CD4-positive, alpha-beta T cell treated with Interleukin-15 for 4 hours (primary cell): ENCODE data around the gene SNAP25.

Source experiments
- DNase-seq: peaks from one replicate; pipeline ENCODE4 v3.0.0-alpha.2; 2020; ENCODE audit warnings: low spot score

Gene SNAP25

GRCh38 chr20:10216146-10216791 is 2.4 kb upstream of the SNAP25 start:
- DNase-seq = no peak

- DNase-seq = no peak
These were observed 764 bp upstream of the SNAP25 start for GRCh38 chr20:10217721-10218410.

DNA sequence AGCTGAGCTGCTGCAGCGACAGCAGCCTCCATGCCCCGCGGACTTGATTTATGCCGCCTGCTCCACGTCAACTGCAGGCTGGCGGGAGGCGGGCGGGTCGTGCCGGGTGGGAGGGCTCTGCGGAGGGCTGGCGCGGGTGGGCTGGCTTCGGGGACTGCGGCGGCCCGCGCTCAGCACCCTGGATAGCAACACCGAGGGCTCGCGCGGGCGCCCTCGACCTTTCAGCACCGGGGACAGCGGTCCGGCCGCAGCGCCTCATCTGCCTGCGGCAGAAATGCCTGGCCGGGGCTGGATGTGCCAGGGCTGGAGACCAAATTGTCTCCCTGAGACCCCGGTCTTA is 792 bp downstream of the SNAP25 start:
- peak; percentile 45 for DNase-seq

DNA sequence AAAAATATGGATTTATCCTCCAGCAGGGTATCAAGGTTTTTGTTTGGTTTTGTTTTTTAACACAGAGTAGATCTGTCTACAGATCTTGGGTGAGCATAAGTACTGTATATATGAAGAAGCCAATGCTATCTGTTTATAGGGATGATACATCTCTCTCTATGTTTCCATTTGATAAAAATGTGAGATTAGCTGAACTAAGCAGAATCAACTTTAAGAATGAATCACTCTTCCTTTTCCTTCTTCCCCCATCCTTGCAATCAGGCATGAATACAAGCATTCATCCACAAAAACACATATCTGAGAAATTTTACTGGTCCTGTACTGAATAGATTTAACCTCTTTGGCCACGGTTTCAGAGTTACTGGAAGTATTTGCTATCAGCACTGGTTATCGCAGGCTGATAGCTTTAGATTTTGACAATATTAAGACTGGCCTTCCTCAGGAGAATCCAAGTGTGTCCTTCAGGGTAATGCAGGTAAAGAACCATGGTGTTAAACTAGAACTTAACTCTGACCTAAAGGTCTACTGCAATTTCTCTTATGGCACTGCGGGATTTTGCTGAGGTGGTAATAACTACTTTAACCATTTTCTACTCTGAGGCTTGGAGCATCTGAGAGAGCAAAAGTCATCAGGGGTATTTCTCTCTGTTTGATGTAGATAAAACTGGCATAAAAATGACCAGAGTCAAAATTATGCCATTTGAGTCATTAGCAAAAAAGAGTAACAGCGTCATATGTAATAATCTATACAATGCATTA is 1.5 kb downstream of the SNAP25 start:
- no peak for DNase-seq

DNA sequence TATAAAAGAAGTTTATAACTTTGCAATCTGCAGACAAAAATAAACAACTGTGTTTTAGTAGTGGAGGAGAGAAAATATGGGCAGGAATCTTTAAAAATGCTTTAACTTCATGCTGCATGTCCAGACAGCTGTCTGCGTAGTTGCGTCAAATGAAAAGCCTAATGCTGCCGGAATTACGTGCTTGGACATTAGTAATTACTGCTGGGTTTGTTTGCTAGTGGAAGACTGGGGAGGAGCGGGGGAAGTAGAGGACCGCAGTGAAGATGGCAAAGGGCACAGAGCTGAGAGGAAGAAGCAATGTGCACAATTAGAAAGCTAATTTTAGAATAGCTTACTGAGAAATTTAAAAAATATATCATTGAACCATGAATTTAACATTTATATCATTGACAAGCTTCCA is 2.4 kb downstream of the SNAP25 start:
- no peak for DNase-seq

DNA sequence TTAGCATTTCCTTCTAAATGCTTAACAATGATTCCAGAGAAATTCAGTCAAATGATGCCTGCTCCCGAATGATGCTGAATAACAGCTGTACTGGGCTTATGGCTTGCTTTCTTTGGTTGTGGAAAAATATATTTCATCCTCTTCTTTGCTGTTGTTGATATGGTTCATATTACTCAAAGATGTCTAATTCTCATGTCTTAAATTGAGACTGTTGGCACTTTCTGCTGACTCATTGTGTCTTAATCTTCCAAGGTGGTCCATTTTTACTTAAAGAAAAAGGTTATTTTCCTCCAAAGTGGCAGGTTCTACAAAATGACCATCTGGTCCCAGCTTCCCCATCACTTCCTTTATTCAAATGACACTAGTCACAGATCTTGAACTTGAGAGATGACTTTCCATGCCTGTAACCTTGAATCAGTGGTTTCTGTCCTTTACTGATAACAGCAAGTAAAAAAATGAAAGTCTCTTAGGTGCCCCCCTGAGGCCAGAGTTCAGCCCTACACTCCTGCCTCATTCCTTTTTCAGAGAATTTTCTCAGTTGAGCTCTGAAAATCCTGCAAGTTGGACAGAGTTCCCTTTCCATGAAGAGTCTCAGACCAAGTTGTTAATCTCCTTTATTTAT is 6.9 kb downstream of the SNAP25 start:
- DNase-seq = no peak

- no peak for DNase-seq
These were observed 9.7 kb downstream of the SNAP25 start for GRCh38 chr20:10228330-10228729.

GRCh38 chr20:10231290-10231689 is 12.7 kb downstream of the SNAP25 start:
- no peak for DNase-seq

DNA sequence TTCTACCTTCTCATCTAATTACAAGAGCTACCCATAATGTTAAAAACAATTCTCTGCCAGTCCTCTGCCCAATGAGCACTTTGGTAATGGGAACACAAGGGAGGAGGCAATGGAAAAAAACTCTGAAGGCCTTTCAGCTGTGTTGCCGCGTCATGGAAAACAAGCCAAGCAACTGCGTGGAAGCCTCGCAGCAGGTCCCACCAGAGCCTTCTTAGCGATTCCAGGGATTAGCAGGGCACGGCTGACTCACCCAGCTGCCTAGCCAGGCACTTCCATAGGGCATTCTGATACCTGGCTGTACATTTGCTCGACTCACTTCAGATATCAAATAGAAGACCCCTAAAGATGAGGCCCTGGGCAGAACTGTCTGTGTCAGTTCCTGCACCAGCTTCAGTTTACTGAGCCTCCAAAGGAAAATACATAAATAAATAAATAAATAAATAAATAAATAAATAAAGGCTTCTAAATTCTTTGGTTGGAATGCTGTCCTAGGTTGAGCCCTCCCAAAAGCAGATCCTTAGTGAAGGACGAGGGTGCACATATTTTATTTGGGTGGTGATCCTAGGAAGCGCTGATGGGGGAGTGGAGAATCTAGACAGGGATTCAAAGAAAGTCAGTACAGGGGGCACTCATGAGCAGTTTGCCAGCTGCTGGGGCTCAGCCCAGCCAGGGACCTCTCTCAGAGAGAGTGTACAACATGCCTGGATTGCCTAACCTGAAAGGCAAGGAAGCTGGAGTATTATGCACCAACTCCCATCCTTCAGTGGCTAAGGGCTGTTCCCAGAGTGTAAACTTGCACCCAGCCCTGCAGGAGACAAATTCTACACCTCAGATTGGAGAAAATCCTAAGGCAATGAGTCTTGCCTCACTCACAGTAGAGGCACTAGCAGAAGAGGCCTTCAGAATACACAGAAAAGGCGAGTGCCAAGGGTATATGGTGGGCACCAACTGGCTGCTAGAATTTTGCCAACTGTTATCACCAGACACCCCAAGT is 18.2 kb downstream of the SNAP25 start:
- no peak for DNase-seq

- DNase-seq = no peak
These were observed 21.3 kb downstream of the SNAP25 start for GRCh38 chr20:10239954-10240353.

DNA sequence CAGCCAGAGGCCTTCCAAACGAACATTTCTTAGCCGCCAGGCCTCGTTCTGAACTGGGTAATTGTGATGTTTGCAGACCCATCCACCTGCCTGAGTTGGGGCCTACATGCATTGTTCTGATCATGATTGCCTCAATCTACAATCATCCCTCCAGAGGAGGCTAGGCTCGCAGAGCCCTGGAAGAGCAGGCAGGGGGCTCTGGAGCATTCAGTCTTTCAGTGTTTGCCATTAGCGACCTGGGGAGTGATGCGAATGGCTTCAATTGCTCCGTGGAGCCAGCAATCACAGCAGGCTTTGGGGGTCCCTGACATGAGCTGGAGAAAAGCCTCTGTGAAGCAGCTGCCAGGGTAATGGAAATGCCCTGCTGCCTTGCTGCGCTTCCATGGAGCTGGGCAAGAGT is 22.0 kb downstream of the SNAP25 start:
- DNase-seq = no peak

DNA sequence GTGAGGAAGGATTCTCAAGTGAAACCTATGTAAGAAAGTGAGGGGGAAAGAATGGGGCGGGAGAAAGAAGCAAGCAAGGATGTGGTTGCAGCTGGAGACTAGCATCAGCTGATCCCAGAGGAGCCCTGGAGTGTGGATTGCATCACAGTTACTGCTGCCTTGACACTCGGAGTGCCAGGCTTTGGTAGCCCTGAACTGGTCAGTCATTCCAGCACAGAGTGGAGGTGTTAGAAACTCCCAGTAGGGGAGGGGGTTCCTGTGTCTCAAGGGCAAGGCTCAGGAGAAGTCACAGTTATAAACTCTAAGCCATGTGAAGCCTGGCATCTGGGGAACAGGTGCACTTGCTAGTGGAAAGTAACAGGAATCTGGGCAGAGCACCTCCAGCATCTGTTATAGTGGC is 23.5 kb downstream of the SNAP25 start:
- DNase-seq = no peak

- no peak for DNase-seq
These were observed 28.8 kb downstream of the SNAP25 start for GRCh38 chr20:10247440-10247839.

DNA sequence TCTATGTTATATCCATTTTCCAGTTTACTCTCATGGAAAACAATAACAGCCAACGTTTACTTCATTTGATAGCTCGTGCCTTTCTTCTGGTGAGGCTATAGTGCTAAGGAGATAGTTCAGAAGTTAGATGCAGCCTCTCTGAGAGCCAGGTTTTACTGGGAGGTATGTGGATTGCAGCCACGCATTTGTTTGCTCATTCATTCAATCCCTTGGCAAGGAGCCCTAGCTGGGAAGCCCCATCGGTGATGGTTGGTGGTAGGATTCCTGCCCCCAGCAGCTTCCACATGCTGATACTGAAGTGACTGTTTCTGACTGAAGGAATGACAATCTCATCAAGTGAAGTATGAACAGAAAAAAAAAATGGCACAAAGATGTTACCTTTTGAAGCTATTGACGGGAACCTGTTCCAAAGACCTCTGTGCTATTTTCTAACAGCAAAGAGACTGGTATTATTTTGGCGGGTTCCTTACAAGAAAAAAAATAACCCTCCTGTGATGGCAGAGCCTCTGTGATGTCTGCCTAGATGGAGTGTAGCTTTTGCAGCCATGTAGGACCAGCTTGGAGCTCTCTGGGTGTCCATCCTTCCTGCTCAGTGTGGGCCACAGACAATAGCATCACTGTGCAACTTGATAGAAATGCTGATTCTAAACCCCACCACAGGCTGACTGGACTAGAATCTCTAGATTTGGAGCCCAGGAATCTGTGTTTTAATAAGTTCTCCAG is 30.6 kb downstream of the SNAP25 start:
- DNase-seq = no peak

DNA sequence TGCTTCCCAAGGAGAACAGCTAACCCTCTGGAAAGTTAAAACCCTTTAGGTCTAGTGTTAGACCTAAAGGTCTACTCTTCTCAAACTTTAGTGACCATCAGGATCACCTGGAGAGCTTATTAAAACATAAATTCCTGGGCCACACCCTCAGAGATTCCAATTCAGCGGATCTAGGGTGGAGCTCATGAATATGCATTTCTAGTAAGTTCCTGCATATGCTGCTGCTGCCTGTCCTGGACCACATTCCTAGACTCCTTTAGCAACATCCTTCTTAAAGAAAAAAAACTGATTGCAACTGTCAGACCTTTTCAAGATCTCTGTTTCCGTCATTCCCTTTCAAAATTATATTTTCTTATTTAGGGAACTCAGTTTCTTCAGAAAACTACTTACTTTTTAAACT is 31.2 kb downstream of the SNAP25 start:
- DNase-seq = no peak

GRCh38 chr20:10250902-10251301 is 32.3 kb downstream of the SNAP25 start:
- DNase-seq = no peak

DNA sequence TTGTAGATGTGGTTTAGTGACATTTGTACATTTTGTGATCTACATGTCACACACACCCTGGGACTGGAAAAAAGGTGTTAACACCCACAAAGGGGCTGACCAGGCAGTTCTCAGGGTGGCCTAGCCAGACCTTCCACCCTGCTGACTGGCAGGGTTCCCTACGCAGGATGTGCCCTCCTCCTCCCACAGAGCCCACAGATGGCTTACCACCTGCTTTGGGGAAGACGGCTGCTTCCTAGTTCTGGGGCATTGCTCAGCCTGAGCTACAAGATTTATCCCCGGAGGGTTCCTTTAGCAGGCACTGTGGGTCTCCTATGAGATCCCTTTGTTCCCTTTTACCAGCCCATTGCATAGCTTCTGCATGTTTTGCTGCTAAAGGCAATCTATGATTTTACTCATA is 35.1 kb downstream of the SNAP25 start:
- no peak for DNase-seq

- no peak for DNase-seq
These were observed 37.2 kb downstream of the SNAP25 start for GRCh38 chr20:10255846-10256245.

- no peak for DNase-seq
These were observed 40.5 kb downstream of the SNAP25 start for GRCh38 chr20:10259166-10259565.

DNA sequence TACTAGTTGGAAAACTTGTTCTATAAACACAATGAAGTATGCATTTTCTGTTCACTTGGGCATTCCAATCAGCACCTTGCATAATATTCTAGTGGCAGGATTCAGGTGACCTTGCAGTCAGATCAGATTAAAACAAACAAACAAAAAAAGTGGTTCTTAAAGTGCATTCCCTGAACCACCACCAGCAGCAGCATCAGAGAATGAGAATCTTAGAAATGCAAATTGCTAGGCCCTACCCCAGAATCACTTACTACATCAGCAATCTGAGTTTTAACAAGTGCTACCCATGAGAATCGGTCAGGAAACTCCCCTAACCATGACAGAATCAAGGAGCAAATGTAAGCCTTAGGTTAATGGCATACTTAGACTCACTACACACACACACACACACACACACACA is 41.7 kb downstream of the SNAP25 start:
- DNase-seq = no peak

DNA sequence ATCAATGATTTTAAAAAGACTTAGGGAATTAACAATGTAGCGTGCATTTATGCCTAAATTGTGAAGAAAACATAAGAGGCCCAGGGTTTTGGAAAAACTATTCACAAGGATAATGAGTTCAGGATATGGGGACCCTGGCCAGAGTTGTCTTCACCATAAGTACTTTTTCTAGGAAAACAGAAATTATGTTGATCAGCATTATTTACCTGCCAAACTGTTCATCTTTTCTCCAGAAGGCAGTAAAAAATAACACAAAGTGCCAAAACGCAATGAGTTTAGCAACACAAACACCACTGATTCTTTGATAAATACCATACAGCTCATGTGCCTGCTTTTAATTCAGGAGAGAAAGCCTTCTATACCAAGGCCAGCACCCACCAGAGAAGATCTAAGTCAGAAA is 43.1 kb downstream of the SNAP25 start:
- no peak for DNase-seq
